MM.1S (cell line): ENCODE results near the gene ZFR2.

Experiments used
- DNase-seq: peaks from one replicate; pipeline ENCODE4 v3.0.0-alpha.2; 2015
- H2AFZ ChIP-seq: fragments of 300-600 bp; sonication (generic); 2 replicates; pipeline ENCODE4 v1.6.0; 2016; ENCODE audit warnings: antibody characterized with exemption, low read length
- H3F3A ChIP-seq: fragments of 300-600 bp; sonication (generic); 2 replicates; pipeline ENCODE4 v1.6.1; 2016; ENCODE audit warnings: mild to moderate bottlenecking, antibody characterized with exemption, low read length, moderate library complexity, mixed read lengths; ENCODE audit not compliant: insufficient read depth
- H3K27ac ChIP-seq: fragments of 300-600 bp; sonication (generic); 2 replicates; pipeline ENCODE4 v1.5.1; 2016; ENCODE audit warnings: mild to moderate bottlenecking, low read length
- H3K27me3 ChIP-seq: fragments of 300-600 bp; sonication (generic); replicated peaks from 2 replicates; pipeline ENCODE4 v1.6.0; 2016; ENCODE audit warnings: low read length; ENCODE audit not compliant: insufficient read depth
- H3K36me3 ChIP-seq: fragments of 300-600 bp; sonication (generic); replicated peaks from 2 replicates; pipeline ENCODE4 v1.6.1; 2016; ENCODE audit warnings: mild to moderate bottlenecking, low read length, mixed read lengths; ENCODE audit not compliant: insufficient read depth
- H3K4me1 ChIP-seq: fragments of 300-600 bp; sonication (generic); 2 replicates; pipeline ENCODE4 v1.6.1; 2016; ENCODE audit warnings: low read length, mixed read lengths
- H3K4me2 ChIP-seq: fragments of 300-600 bp; sonication (generic); 2 replicates; pipeline ENCODE4 v1.6.0; 2016; ENCODE audit warnings: low read depth, low read length
- H3K4me3 ChIP-seq: fragments of 300-600 bp; sonication (generic); 2 replicates; pipeline ENCODE4 v1.5.1; 2016; ENCODE audit warnings: low read length, mixed read lengths
- H3K79me2 ChIP-seq: fragments of 300-600 bp; sonication (generic); 2 replicates; pipeline ENCODE4 v1.6.1; 2016; ENCODE audit warnings: mixed run types, low read length, mixed read lengths
- H3K9ac ChIP-seq: fragments of 300-600 bp; sonication (generic); 2 replicates; pipeline ENCODE4 v1.6.1; 2016; ENCODE audit warnings: low read length, mixed read lengths
- H3K9me2 ChIP-seq: fragments of 300-600 bp; sonication (generic); replicated peaks from 2 replicates; pipeline ENCODE4 v1.6.1; 2016; ENCODE audit warnings: mild to moderate bottlenecking, low read length, mixed read lengths; ENCODE audit not compliant: insufficient read depth
- H3K9me3 ChIP-seq: fragments of 300-600 bp; sonication (generic); replicated peaks from 2 replicates; pipeline ENCODE4 v1.6.1; 2016; ENCODE audit warnings: mild to moderate bottlenecking, low read length, mixed read lengths; ENCODE audit not compliant: insufficient read depth
- H4K20me1 ChIP-seq: fragments of 300-600 bp; sonication (generic); 2 replicates; pipeline ENCODE4 v1.6.1; 2016; ENCODE audit warnings: mild to moderate bottlenecking, low read length, moderate library complexity, mixed read lengths; ENCODE audit not compliant: insufficient read depth
- EZH2 ChIP-seq: fragments of 300-600 bp; sonication (generic); optimal IDR thresholded peaks from 2 replicates; pipeline ENCODE3; 2017; ENCODE audit warnings: low read depth, mild to moderate bottlenecking, antibody characterized with exemption, low read length, mixed read lengths
- EZH2phosphoT487 ChIP-seq: fragments of 300-600 bp; sonication (generic); IDR thresholded peaks from 2 replicates; pipeline ENCODE4 v1.6.1; 2018; ENCODE audit warnings: antibody characterized with exemption, low read length
- TF ChIP-seq, protein P1 (sequence below): fragments of 300-600 bp; sonication (generic); IDR thresholded peaks from 2 replicates; pipeline ENCODE4 v1.5.1; 2016; ENCODE audit warnings: antibody characterized with exemption, low read length, mixed read lengths

ZFR2 gene

DNA sequence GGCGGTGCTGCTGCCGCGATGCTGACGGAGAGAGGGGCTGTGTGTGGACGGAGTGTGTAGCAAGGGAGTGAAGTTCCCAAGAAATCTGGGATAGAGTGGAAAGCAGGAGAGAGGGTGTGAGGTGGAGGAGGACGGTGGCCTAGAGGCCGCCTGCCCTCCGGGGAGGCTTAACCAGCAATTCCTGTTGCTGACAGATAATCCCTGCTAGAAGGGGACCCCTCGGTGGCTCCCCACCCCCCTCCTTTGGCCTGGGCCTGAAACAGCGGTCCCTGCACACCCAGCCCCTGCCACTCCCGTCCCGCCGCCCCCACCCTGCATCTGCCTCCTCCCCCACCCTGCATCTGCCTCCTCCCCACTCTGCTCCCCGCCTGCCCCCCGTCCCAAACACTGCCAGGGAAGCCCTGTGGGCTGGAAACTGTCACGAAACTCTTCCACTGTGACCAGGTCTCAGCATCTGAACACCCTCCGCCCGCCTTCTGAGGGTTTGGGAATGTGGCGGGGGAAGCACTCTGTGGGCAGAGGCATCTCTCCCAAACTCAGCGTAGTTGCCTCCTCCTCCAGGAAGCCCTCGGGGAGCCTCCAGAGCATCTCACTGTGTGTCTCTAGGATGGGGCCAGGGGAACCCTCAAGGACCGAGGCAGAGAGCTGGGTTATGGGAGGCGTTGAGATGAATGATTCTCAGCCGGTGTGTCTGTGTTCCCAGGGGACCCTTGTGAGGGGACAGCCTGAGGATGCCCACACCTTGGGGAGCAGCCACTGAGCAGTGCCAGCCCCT lies 65.5 kb downstream of the ZFR2 start:
- peaks cover 95% of the 10 kb centered on the region for H3K27me3 ChIP-seq
- H3K27ac ChIP-seq, result no peak overlapping the region
- TF ChIP-seq, protein P1, sequence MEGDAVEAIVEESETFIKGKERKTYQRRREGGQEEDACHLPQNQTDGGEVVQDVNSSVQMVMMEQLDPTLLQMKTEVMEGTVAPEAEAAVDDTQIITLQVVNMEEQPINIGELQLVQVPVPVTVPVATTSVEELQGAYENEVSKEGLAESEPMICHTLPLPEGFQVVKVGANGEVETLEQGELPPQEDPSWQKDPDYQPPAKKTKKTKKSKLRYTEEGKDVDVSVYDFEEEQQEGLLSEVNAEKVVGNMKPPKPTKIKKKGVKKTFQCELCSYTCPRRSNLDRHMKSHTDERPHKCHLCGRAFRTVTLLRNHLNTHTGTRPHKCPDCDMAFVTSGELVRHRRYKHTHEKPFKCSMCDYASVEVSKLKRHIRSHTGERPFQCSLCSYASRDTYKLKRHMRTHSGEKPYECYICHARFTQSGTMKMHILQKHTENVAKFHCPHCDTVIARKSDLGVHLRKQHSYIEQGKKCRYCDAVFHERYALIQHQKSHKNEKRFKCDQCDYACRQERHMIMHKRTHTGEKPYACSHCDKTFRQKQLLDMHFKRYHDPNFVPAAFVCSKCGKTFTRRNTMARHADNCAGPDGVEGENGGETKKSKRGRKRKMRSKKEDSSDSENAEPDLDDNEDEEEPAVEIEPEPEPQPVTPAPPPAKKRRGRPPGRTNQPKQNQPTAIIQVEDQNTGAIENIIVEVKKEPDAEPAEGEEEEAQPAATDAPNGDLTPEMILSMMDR, result no peak
- TF ChIP-seq EZH2phosphoT487 (no peak), EZH2 (no peak)
- no peak for DNase-seq
- no peaks in the 10 kb centered on the region for H3K4me1 ChIP-seq
- no peak overlapping the region for H2AFZ ChIP-seq
- H3K79me2 ChIP-seq, result no peaks in the 10 kb centered on the region
- H3K36me3 ChIP-seq, result no peaks in the 10 kb centered on the region
- no peaks in the 10 kb centered on the region for H3K9me2 ChIP-seq
- no peak overlapping the region for H3K4me2 ChIP-seq
- H3F3A ChIP-seq, result no peaks in the 10 kb centered on the region
- H3K9ac ChIP-seq, result no peak overlapping the region
- H3K9me3 ChIP-seq, result no peaks in the 10 kb centered on the region
- no peak overlapping the region for H3K4me3 ChIP-seq
- no peaks in the 10 kb centered on the region for H4K20me1 ChIP-seq

DNA sequence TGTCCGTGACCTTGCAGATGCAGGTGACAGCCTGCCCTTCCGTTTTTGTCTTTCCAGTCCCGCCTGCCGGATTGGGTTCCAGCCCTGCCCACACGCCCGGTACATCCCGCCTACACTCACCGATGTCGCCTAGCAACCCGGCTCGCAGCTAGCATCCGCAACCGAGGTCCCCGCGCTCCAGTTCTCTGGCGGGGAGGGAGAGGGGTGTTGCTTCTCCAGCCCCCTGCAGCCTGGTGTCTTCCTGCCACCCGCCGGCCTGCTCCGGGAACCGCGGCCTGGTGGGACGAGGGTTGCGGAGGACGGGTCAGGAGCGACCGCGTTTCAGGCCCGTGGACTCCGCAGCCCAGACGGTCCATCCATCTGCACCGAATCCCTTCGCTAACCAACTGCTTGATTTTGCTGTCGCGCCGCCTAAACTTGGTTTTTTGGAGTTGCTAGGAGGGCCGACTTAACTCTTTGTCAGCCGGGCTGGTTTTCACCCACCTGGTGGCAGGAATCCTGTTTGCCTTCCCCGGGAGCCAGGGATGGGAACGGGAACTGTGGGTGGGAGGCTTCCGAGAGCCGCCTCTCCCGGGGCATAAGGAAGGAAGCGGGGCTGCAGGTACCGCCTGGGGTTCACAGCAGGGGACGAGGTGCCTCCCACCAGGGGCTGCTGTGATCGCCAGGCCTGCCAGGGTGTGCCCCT lies 67.3 kb downstream of the ZFR2 start:
- DNase-seq, result no peak
- H3K9me3 ChIP-seq, result no peaks in the 10 kb centered on the region
- peaks cover 96% of the 10 kb centered on the region for H3K27me3 ChIP-seq
- no peak overlapping the region for H3K27ac ChIP-seq
- no peaks in the 10 kb centered on the region for H3K79me2 ChIP-seq
- no peaks in the 10 kb centered on the region for H4K20me1 ChIP-seq
- TF ChIP-seq EZH2 (no peak), EZH2phosphoT487 (no peak)
- TF ChIP-seq, protein P1, result no peak
- H3K36me3 ChIP-seq, result no peaks in the 10 kb centered on the region
- H3F3A ChIP-seq, result no peaks in the 10 kb centered on the region
- H3K9me2 ChIP-seq, result no peaks in the 10 kb centered on the region
- no peak overlapping the region for H3K4me3 ChIP-seq
- no peak overlapping the region for H3K9ac ChIP-seq
- H3K4me2 ChIP-seq, result no peak overlapping the region
- no peaks in the 10 kb centered on the region for H3K4me1 ChIP-seq
- H2AFZ ChIP-seq, result no peak overlapping the region

DNA sequence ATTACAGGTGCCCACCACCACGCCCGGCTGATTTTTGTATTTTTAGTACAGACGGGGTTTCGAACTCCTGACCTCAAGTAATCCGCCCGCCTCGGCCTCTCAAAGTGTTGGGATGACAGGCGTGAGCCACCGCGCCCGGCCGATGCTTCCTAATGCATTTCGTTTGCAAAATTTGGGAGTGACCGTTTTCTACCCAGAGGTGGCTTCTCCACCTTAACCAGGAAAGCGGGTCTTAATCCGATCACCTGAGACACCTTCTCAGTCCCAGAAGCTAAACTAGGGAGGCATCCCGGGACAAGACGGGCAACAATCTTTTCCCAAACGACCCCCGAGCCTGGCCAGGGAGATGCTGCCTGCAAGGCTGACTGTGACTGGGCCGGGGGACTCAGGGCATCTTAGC lies 67.8 kb downstream of the ZFR2 start:
- H3K27ac ChIP-seq, result no peak overlapping the region
- TF ChIP-seq, protein P1, result no peak
- no peak for TF ChIP-seq EZH2
- no peak for TF ChIP-seq EZH2phosphoT487
- no peak for DNase-seq
- peaks cover 97% of the 10 kb centered on the region for H3K27me3 ChIP-seq
- no peak overlapping the region for H3K4me2 ChIP-seq
- no peaks in the 10 kb centered on the region for H3K9me3 ChIP-seq
- H3F3A ChIP-seq, result no peaks in the 10 kb centered on the region
- H3K9ac ChIP-seq, result no peak overlapping the region
- H3K79me2 ChIP-seq, result no peaks in the 10 kb centered on the region
- no peak overlapping the region for H3K4me3 ChIP-seq
- H3K9me2 ChIP-seq, result no peaks in the 10 kb centered on the region
- H3K36me3 ChIP-seq, result no peaks in the 10 kb centered on the region
- no peaks in the 10 kb centered on the region; the same call in 1 of the 2 replicates for H4K20me1 ChIP-seq
- H2AFZ ChIP-seq, result no peak overlapping the region
- H3K4me1 ChIP-seq, result no peaks in the 10 kb centered on the region
